SK-N-MC (cell line): ENCODE data around the gene AHCYL1.

Source experiments
- EZH2 ChIP-seq: fragments of 200-600 bp; sonication (generic); IDR thresholded peaks from one replicate; pipeline ENCODE4 v1.6.1; 2017; ENCODE audit warnings: antibody characterized with exemption
- FOXP2 ChIP-seq: optimal IDR thresholded peaks from 2 replicates; pipeline ENCODE3; 2011; ENCODE audit warnings: mild to moderate bottlenecking, moderate library complexity; ENCODE audit not compliant: insufficient read depth; ENCODE audit errors: extremely low read length, control extremely low read depth
- POLR2AphosphoS5 ChIP-seq: IDR thresholded peaks from 2 replicates; pipeline ENCODE4 v1.6.1; 2012; ENCODE audit warnings: mild to moderate bottlenecking, low read depth, low read length, borderline replicate concordance

GRCh38 chr1:110006516-110006915 lies 22.0 kb downstream of the AHCYL1 start:
- no peak for TF ChIP-seq POLR2AphosphoS5
- no peak for TF ChIP-seq EZH2
- no peak for TF ChIP-seq FOXP2
